Astrocyte (in vitro differentiated cells and primary cell): Measurements from ENCODE around the gene CAMK2G. TPM values are rescaled to one million over a fixed set of nuclear protein-coding genes. Genes with fewer than 3 reads are reported as not detected.

Source experiments
- DNase-seq: peaks from one replicate; pipeline ENCODE4 v3.0.0-alpha.2; 2010; ENCODE audit warnings: low read depth
- FAIRE-seq: peaks from 2 replicates; lab custom pipeline; 2011; peaks lifted over from hg19 to GRCh38; lab: Jason Lieb, UNC
- H2AFZ ChIP-seq: 2 replicates; pipeline ENCODE4 v1.6.0; 2012; ENCODE audit warnings: low read depth, low read length, inconsistent platforms
- H3K27ac ChIP-seq: 2 replicates; pipeline ENCODE4 v1.5.1; 2011; ENCODE audit warnings: low read depth, low read length, inconsistent platforms
- H3K27me3 ChIP-seq: 2 replicates; pipeline ENCODE4 v1.6.0; 2011; ENCODE audit warnings: low read length, inconsistent platforms; ENCODE audit not compliant: insufficient read depth
- H3K36me3 ChIP-seq: 2 replicates; pipeline ENCODE4 v1.5.1; 2011; ENCODE audit warnings: low read length, inconsistent platforms; ENCODE audit not compliant: insufficient read depth
- H3K4me1 ChIP-seq: 2 replicates; pipeline ENCODE4 v1.5.1; 2011; ENCODE audit warnings: low read length, inconsistent platforms; ENCODE audit not compliant: insufficient read depth
- H3K4me2 ChIP-seq: 2 replicates; pipeline ENCODE4 v1.6.0; 2012; ENCODE audit warnings: low read length, inconsistent platforms
- H3K4me3 ChIP-seq: 2 replicates; pipeline ENCODE4 v1.5.1; 2011; ENCODE audit warnings: low read depth, mild to moderate bottlenecking, low read length, inconsistent platforms; ENCODE audit not compliant: insufficient read depth
- H3K79me2 ChIP-seq: 2 replicates; pipeline ENCODE4 v1.6.0; 2012; ENCODE audit warnings: mild to moderate bottlenecking, low read length, inconsistent platforms; ENCODE audit not compliant: insufficient read depth
- H3K9ac ChIP-seq: 2 replicates; pipeline ENCODE4 v1.6.0; 2012; ENCODE audit warnings: mild to moderate bottlenecking, low read length, inconsistent platforms
- H3K9me3 ChIP-seq: 2 replicates; pipeline ENCODE4 v1.5.1; 2012; ENCODE audit warnings: low read depth, mild to moderate bottlenecking, low read length, inconsistent platforms; ENCODE audit not compliant: insufficient read depth
- H4K20me1 ChIP-seq: 2 replicates; pipeline ENCODE4 v1.6.0; 2012; ENCODE audit warnings: low read length, inconsistent platforms; ENCODE audit not compliant: insufficient read depth
- H3K27ac Mint-ChIP-seq: one replicate; pipeline ENCODE4 v1.8.0; 2021; ENCODE audit warnings: mild to moderate bottlenecking, mixed read lengths; ENCODE audit not compliant: unreplicated experiment
- H3K27me3 Mint-ChIP-seq: one replicate; pipeline ENCODE4 v1.8.0; 2021; ENCODE audit warnings: low read depth, mixed read lengths; ENCODE audit not compliant: unreplicated experiment
- H3K36me3 Mint-ChIP-seq: one replicate; pipeline ENCODE4 v1.8.0; 2021; ENCODE audit warnings: low read depth, mixed read lengths; ENCODE audit not compliant: unreplicated experiment
- H3K4me1 Mint-ChIP-seq: one replicate; pipeline ENCODE4 v1.8.0; 2021; ENCODE audit warnings: low read depth, mixed read lengths; ENCODE audit not compliant: unreplicated experiment
- H3K4me3 Mint-ChIP-seq: one replicate; pipeline ENCODE4 v1.8.0; 2021; ENCODE audit warnings: mild to moderate bottlenecking, moderate library complexity, mixed read lengths; ENCODE audit not compliant: unreplicated experiment
- H3K9me3 Mint-ChIP-seq: one replicate; pipeline ENCODE4 v1.8.0; 2021; ENCODE audit warnings: mild to moderate bottlenecking, mixed read lengths; ENCODE audit not compliant: unreplicated experiment
- CTCF ChIP-seq: IDR thresholded peaks from 2 replicates; pipeline ENCODE4 v1.5.1; 2011; ENCODE audit warnings: low read depth, mild to moderate bottlenecking, inconsistent platforms, low read length, moderate library complexity; ENCODE audit not compliant: insufficient read depth
- EZH2 ChIP-seq: IDR thresholded peaks from 2 replicates; pipeline ENCODE4 v1.6.1; 2012; ENCODE audit warnings: mild to moderate bottlenecking, low read length, inconsistent platforms; ENCODE audit not compliant: insufficient read depth
- total RNA-seq: library from RNA; stranded (reverse); gene quantifications from 2 replicates; pipeline ENCODE4 v1.2.1, GENCODE V29; 2021

The CAMK2G gene
- total RNA-seq, 1 donor from 2014 or later = 19.8 TPM

GRCh38 chr10:73806176-73806950 is 68.0 kb downstream of the CAMK2G start:
- H3K4me1 ChIP-seq = peaks cover 6% of the 10 kb centered on the region
- no peak overlapping the region for H2AFZ ChIP-seq
- no peak overlapping the region for H3K9ac ChIP-seq
- no peak overlapping the region for H3K27ac ChIP-seq
- Mint-ChIP-seq H3K36me3 (peaks cover 41% of the 10 kb centered on the region), H3K27me3 (no peaks in the 10 kb centered on the region), H3K4me1 (peaks cover 19% of the 10 kb centered on the region), H3K27ac (no peak overlapping the region), H3K4me3 (peak overlapping the region; percentile 66), H3K9me3 (no peaks in the 10 kb centered on the region)
- FAIRE-seq (no peak), DNase-seq (no peak)
- no peak overlapping the region for H3K4me2 ChIP-seq
- no peak overlapping the region for H3K4me3 ChIP-seq
- no peak for TF ChIP-seq CTCF
- TF ChIP-seq EZH2 = no peak
- H3K27me3 ChIP-seq = no peaks in the 10 kb centered on the region
- H4K20me1 ChIP-seq = peaks cover 51% of the 10 kb centered on the region
- H3K79me2 ChIP-seq = peaks cover 17% of the 10 kb centered on the region
- H3K36me3 ChIP-seq = peaks cover 32% of the 10 kb centered on the region
- no peaks in the 10 kb centered on the region for H3K9me3 ChIP-seq

GRCh38 chr10:73803680-73804286 is 70.6 kb downstream of the CAMK2G start:
- H3K27ac Mint-ChIP-seq = peak overlapping the region; percentile 71
- Histone ChIP-seq H2AFZ (no peak overlapping the region), H3K9me3 (no peaks in the 10 kb centered on the region), H3K79me2 (peaks cover 11% of the 10 kb centered on the region), H3K9ac (no peak overlapping the region), H3K4me2 (no peak overlapping the region), H3K4me3 (no peak overlapping the region), H3K4me1 (no peaks in the 10 kb centered on the region), H3K36me3 (peaks cover 39% of the 10 kb centered on the region), H3K27me3 (no peaks in the 10 kb centered on the region), H4K20me1 (peaks cover 45% of the 10 kb centered on the region), H3K27ac (no peak overlapping the region)
- no peaks in the 10 kb centered on the region for H3K9me3 Mint-ChIP-seq
- peaks cover 35% of the 10 kb centered on the region for H3K36me3 Mint-ChIP-seq
- no peaks in the 10 kb centered on the region for H3K27me3 Mint-ChIP-seq
- FAIRE-seq (no peak), DNase-seq (no peak)
- no peak for TF ChIP-seq CTCF
- TF ChIP-seq EZH2 = no peak
- peak overlapping the region; percentile 54 for H3K4me3 Mint-ChIP-seq
- peaks cover 9% of the 10 kb centered on the region for H3K4me1 Mint-ChIP-seq
